Gastroesophageal sphincter (tissue), 4 donors: Measurements from ENCODE around the gene DNAH8. TPM values are rescaled to one million over a fixed set of nuclear protein-coding genes. Genes with fewer than 3 reads are reported as not detected.

ENCODE experiments used
- ATAC-seq: fragments of 150-250 bp; one replicate; pipeline ENCODE4 v1.9.1; 2016; ENCODE audit warnings: mild to moderate bottlenecking, moderate library complexity
- H3K27ac ChIP-seq, 4 donors: fragments of 200-600 bp; sonication (generic) in 3 of 4; 1 replicate in 3 of 4; 2 replicates in 1 of 4; pipeline ENCODE4 v1.5.1; 2016 to 2019
- H3K27me3 ChIP-seq: fragments of 200-600 bp; sonication (generic); one replicate; pipeline ENCODE4 v1.5.1; 2019
- H3K36me3 ChIP-seq, 2 donors: fragments of 200-600 bp; sonication (generic); one replicate each; pipeline ENCODE4 v1.5.1; 2019; ENCODE audit warnings: control low read depth in 1 of 2
- H3K4me1 ChIP-seq, 3 donors: fragments of 200-600 bp; sonication (generic); 1 replicate in 2 of 3; 2 replicates in 1 of 3; pipeline ENCODE4 v1.5.1; 2016 to 2019; ENCODE audit warnings: control low read depth in 2 of 3
- H3K4me3 ChIP-seq, 2 donors: fragments of 200-600 bp; sonication (generic); one replicate each; pipeline ENCODE4 v1.5.1; 2019; ENCODE audit warnings: mild to moderate bottlenecking in 1 of 2, moderate library complexity in 1 of 2
- H3K9me3 ChIP-seq, 3 donors: fragments of 200-600 bp; sonication (generic); one replicate each; pipeline ENCODE4 v1.5.1; 2017 to 2019; ENCODE audit warnings: control low read depth in 2 of 3
- EP300 ChIP-seq: sonication (generic); formaldehyde crosslinking; IDR thresholded peaks from one replicate; pipeline ENCODE4 v1.6.1; 2017; ENCODE audit warnings: antibody characterized with exemption, mild to moderate bottlenecking
- POLR2A ChIP-seq, 2 donors: fragments of 450-650 bp; IDR thresholded peaks; one replicate each; pipeline ENCODE4 v1.6.1; 2017; ENCODE audit warnings: antibody characterized with exemption in 2 of 2, mild to moderate bottlenecking in 2 of 2, moderate library complexity in 1 of 2
- POLR2AphosphoS5 ChIP-seq: sonication (generic); formaldehyde crosslinking; IDR thresholded peaks from one replicate; pipeline ENCODE4 v1.6.1; 2017; ENCODE audit warnings: antibody characterized with exemption
- whole genome bisulfite sequencing, 2 donors: methylation state at CpG; one replicate each; pipeline ENCODE4 v1.1.5; 2018; ENCODE audit warnings: low coverage in 1 of 2; 5-methylcytosine and 5-hydroxymethylcytosine counted together
- total RNA-seq, 4 donors: library from RNA; depleted of rRNA; stranded (reverse); fragments of >200 nt; gene quantifications; one replicate each; pipeline ENCODE4 v1.1.0, GENCODE V29; 2016
- TF ChIP-seq, protein P1 (sequence below), 4 experiments: fragments of 200-600 bp in 2 of 4; fragments of 450-650 bp in 2 of 4; sonication (generic) in 1 of 4; IDR thresholded peaks; one replicate each; pipeline ENCODE4 v1.5.1; 2017 to 2019; ENCODE audit warnings: antibody characterized with exemption in 4 of 4, mild to moderate bottlenecking in 2 of 4, moderate library complexity in 2 of 4

The DNAH8 gene
- total RNA-seq, 4 donors from 2014 or later: not detected

GRCh38 chr6:38783443-38784228 is 68.5 kb downstream of the DNAH8 start:
- ATAC-seq: no peak
- Histone ChIP-seq H3K27me3 (peaks cover 10% of the 10 kb centered on the region), H3K9me3 (no peaks in the 10 kb centered on the region), H3K27ac (no peak overlapping the region), H3K4me1 (no peaks in the 10 kb centered on the region), H3K36me3 (no peaks in the 10 kb centered on the region), H3K4me3 (no peak overlapping the region)
- 56 to 58% methylated on average over 3 to 8 of the region's 11 CpGs for WGBS, 2 donors
- TF ChIP-seq EP300 (no peak), POLR2A (IDR thresholded peaks at IDR 0.05) (no peak), POLR2AphosphoS5 (no peak)
- TF ChIP-seq, protein P1, sequence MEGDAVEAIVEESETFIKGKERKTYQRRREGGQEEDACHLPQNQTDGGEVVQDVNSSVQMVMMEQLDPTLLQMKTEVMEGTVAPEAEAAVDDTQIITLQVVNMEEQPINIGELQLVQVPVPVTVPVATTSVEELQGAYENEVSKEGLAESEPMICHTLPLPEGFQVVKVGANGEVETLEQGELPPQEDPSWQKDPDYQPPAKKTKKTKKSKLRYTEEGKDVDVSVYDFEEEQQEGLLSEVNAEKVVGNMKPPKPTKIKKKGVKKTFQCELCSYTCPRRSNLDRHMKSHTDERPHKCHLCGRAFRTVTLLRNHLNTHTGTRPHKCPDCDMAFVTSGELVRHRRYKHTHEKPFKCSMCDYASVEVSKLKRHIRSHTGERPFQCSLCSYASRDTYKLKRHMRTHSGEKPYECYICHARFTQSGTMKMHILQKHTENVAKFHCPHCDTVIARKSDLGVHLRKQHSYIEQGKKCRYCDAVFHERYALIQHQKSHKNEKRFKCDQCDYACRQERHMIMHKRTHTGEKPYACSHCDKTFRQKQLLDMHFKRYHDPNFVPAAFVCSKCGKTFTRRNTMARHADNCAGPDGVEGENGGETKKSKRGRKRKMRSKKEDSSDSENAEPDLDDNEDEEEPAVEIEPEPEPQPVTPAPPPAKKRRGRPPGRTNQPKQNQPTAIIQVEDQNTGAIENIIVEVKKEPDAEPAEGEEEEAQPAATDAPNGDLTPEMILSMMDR (IDR thresholded peaks at IDR 0.05): no peak

GRCh38 chr6:38784506-38785235 is 69.6 kb downstream of the DNAH8 start:
- H3K36me3 ChIP-seq: no peaks in the 10 kb centered on the region
- no peaks in the 10 kb centered on the region for H3K9me3 ChIP-seq
- peaks cover 10% of the 10 kb centered on the region for H3K27me3 ChIP-seq
- H3K27ac ChIP-seq: no peak overlapping the region
- WGBS, 2 donors: 57 to 63% methylated on average over 2 of the region's 2 CpGs
- H3K4me1 ChIP-seq: no peaks in the 10 kb centered on the region
- ATAC-seq: no peak
- TF ChIP-seq, protein P1 (IDR thresholded peaks at IDR 0.05): no peak
- TF ChIP-seq POLR2AphosphoS5 (no peak), POLR2A (IDR thresholded peaks at IDR 0.05) (no peak), EP300 (no peak)
- H3K4me3 ChIP-seq: no peak overlapping the region

DNA sequence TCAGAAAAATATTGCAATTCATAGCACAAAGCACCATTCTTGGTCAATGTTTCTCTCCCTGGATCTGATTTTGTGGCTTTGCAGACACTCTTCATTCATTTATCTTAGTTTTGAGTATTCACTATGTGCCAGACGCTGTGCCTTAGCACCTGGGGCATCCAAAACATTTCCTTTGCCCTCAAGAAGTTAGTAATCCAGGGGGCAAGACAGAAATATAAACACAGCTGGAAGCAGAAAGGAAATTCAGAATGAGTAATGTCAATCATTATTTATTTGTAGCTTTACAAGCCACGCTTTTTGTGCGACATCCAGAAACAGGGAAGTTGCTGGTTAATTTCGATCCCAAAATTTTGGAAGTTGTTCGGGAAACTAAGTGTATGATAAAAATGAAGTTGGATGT is 71.4 kb downstream of the DNAH8 start:
- 56 to 77% methylated on average over 5 of the region's 5 CpGs for WGBS, 2 donors
- Histone ChIP-seq H3K4me3 (no peak overlapping the region), H3K27ac (no peak overlapping the region), H3K4me1 (no peaks in the 10 kb centered on the region), H3K9me3 (no peaks in the 10 kb centered on the region), H3K36me3 (no peaks in the 10 kb centered on the region), H3K27me3 (peaks cover 10% of the 10 kb centered on the region)
- ATAC-seq: no peak
- no peak for TF ChIP-seq POLR2AphosphoS5
- TF ChIP-seq EP300: no peak
- no peak for TF ChIP-seq POLR2A (IDR thresholded peaks at IDR 0.05)
- TF ChIP-seq, protein P1 (IDR thresholded peaks at IDR 0.05): no peak

DNA sequence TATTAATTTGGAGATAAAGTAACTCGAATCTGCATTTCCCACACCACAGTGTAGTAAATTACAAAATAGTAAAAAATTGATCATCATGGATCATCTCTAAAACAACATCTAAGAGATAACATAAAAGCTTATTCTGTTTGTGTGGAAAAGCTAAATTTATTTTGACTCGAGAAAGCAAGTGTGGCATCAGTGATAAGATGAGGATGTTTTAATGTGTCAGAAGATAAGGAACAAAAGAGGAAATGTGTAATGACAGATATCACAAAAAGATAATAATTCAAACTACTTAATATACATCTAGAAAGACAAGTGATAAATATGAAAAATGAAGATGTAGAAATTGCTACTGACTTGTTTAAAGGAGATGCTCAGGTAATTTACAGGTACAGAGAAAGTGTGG is 74.1 kb downstream of the DNAH8 start:
- TF ChIP-seq, protein P1 (IDR thresholded peaks at IDR 0.05): no peak
- TF ChIP-seq POLR2A (IDR thresholded peaks at IDR 0.05) (no peak), EP300 (no peak), POLR2AphosphoS5 (no peak)
- no peaks in the 10 kb centered on the region for H3K36me3 ChIP-seq
- ATAC-seq: no peak
- no peaks in the 10 kb centered on the region for H3K4me1 ChIP-seq
- no peaks in the 10 kb centered on the region for H3K9me3 ChIP-seq
- H3K27me3 ChIP-seq: peaks cover 3% of the 10 kb centered on the region
- H3K27ac ChIP-seq: no peak overlapping the region
- WGBS, 2 donors: 26 to 88% methylated on average over 2 of the region's 2 CpGs
- H3K4me3 ChIP-seq: no peak overlapping the region
